ENCODE measurements around the gene RAB24. TPM values are rescaled to one million over a fixed set of nuclear protein-coding genes. Genes with fewer than 3 reads are reported as not detected.

Gene RAB24
- total and polyA plus RNA-seq, 2 donors (not counting 1 experiment from before 2014, with no cell fraction given) = 25.9 to 34.2 TPM

- Histone ChIP-seq H3K4me1 (ENCODE audit: control insufficient read depth, extremely low read depth, insufficient read depth, low read length) (no peaks in the 10 kb centered on the region), H3K4me2 (ENCODE audit: extremely low read depth, insufficient read depth, low read length) (no peak overlapping the region), H3K9me3 (ENCODE audit: control insufficient read depth, insufficient read depth, low read depth, low read length) (no peaks in the 10 kb centered on the region), H3K36me3 (ENCODE audit: control insufficient read depth, insufficient read depth, low read length) (peaks cover 22% of the 10 kb centered on the region), H3K79me2 (ENCODE audit: control insufficient read depth, insufficient read depth, low read length) (peaks cover 13% of the 10 kb centered on the region), H3K9ac (ENCODE audit: insufficient read depth, low read length) (no peak overlapping the region), H2AFZ (ENCODE audit: low read length) (no peak overlapping the region), H3K27ac (ENCODE audit: insufficient read depth, low read length) (no peak overlapping the region), H4K20me1 (ENCODE audit: control insufficient read depth, extremely low read depth, insufficient read depth, low read length) (no peaks in the 10 kb centered on the region), H3K4me3 (replicated peaks in 1 of 4; ENCODE audit: control extremely low read depth in 1 of 4, insufficient read depth in 1 of 4, low read depth in 3 of 4, low read length in 4 of 4) (no peak overlapping the region), H3K27me3 (ENCODE audit: control insufficient read depth, insufficient read depth, low read length) (no peaks in the 10 kb centered on the region)
- TF ChIP-seq EZH2 (IDR thresholded peaks at IDR 0.05; ENCODE audit: low read length, missing control alignments) = no peak
- no peak for TF ChIP-seq CTCF (conservative IDR thresholded peaks at IDR 0.05 in 1 of 2, IDR thresholded peaks at IDR 0.05 in 1 of 2; ENCODE audit: low read depth in 1 of 2, low read length in 2 of 2)
- DNase-seq (ENCODE audit: low read depth in 2 of 2) = no peak
Measured at GRCh38 chr5:177339107-177339638, 35.7 kb upstream of the RAB24 start.

GRCh38 chr5:177338251-177339106 lies 35.0 kb upstream of the RAB24 start:
- no peak for DNase-seq (ENCODE audit: low read depth in 2 of 2)
- Histone ChIP-seq H3K4me3 (replicated peaks in 1 of 4; ENCODE audit: control extremely low read depth in 1 of 4, insufficient read depth in 1 of 4, low read depth in 3 of 4, low read length in 4 of 4) (no peak overlapping the region), H3K36me3 (ENCODE audit: control insufficient read depth, insufficient read depth, low read length) (peaks cover 28% of the 10 kb centered on the region), H3K4me1 (ENCODE audit: control insufficient read depth, extremely low read depth, insufficient read depth, low read length) (no peaks in the 10 kb centered on the region), H3K4me2 (ENCODE audit: extremely low read depth, insufficient read depth, low read length) (no peak overlapping the region), H3K79me2 (ENCODE audit: control insufficient read depth, insufficient read depth, low read length) (peaks cover 9% of the 10 kb centered on the region), H3K9me3 (ENCODE audit: control insufficient read depth, insufficient read depth, low read depth, low read length) (no peaks in the 10 kb centered on the region), H3K27ac (ENCODE audit: insufficient read depth, low read length) (no peak overlapping the region), H2AFZ (ENCODE audit: low read length) (no peak overlapping the region), H3K9ac (ENCODE audit: insufficient read depth, low read length) (no peak overlapping the region), H3K27me3 (ENCODE audit: control insufficient read depth, insufficient read depth, low read length) (no peaks in the 10 kb centered on the region), H4K20me1 (ENCODE audit: control insufficient read depth, extremely low read depth, insufficient read depth, low read length) (no peaks in the 10 kb centered on the region)
- TF ChIP-seq CTCF (conservative IDR thresholded peaks at IDR 0.05 in 1 of 2, IDR thresholded peaks at IDR 0.05 in 1 of 2; ENCODE audit: low read depth in 1 of 2, low read length in 2 of 2) = no peak
- TF ChIP-seq EZH2 (IDR thresholded peaks at IDR 0.05; ENCODE audit: low read length, missing control alignments) = no peak

- Histone ChIP-seq H3K27ac (ENCODE audit: insufficient read depth, low read length) (no peak overlapping the region), H3K36me3 (ENCODE audit: control insufficient read depth, insufficient read depth, low read length) (peaks cover 34% of the 10 kb centered on the region), H3K27me3 (ENCODE audit: control insufficient read depth, insufficient read depth, low read length) (no peaks in the 10 kb centered on the region), H3K79me2 (ENCODE audit: control insufficient read depth, insufficient read depth, low read length) (peaks cover 5% of the 10 kb centered on the region), H3K4me1 (ENCODE audit: control insufficient read depth, extremely low read depth, insufficient read depth, low read length) (no peaks in the 10 kb centered on the region), H3K9me3 (ENCODE audit: control insufficient read depth, insufficient read depth, low read depth, low read length) (no peaks in the 10 kb centered on the region), H3K4me3 (replicated peaks in 1 of 4; ENCODE audit: control extremely low read depth in 1 of 4, insufficient read depth in 1 of 4, low read depth in 3 of 4, low read length in 4 of 4) (no peak overlapping the region), H2AFZ (ENCODE audit: low read length) (no peak overlapping the region), H4K20me1 (ENCODE audit: control insufficient read depth, extremely low read depth, insufficient read depth, low read length) (no peaks in the 10 kb centered on the region), H3K9ac (ENCODE audit: insufficient read depth, low read length) (no peak overlapping the region), H3K4me2 (ENCODE audit: extremely low read depth, insufficient read depth, low read length) (no peak overlapping the region)
- TF ChIP-seq EZH2 (IDR thresholded peaks at IDR 0.05; ENCODE audit: low read length, missing control alignments) (no peak), CTCF (conservative IDR thresholded peaks at IDR 0.05 in 1 of 2, IDR thresholded peaks at IDR 0.05 in 1 of 2; ENCODE audit: low read depth in 1 of 2, low read length in 2 of 2) (no peak)
- no peak for DNase-seq (ENCODE audit: low read depth in 2 of 2)
Measured at GRCh38 chr5:177336603-177337494, 33.3 kb upstream of the RAB24 start.
